Lung (tissue), 12 donors: ENCODE data around the gene TNFRSF9. TPM values are rescaled to one million over a fixed set of nuclear protein-coding genes. Genes with fewer than 3 reads are reported as not detected.

Experiments
- ATAC-seq: fragments of 200-7000 bp; cut with Tn5 transposase; one replicate; pipeline ENCODE4 v1.9.1; 2020; ENCODE audit warnings: moderate number of reproducible peaks; ENCODE audit not compliant: insufficient read depth, low FRiP score
- DNase-seq, 3 donors: peaks; one replicate each; pipeline ENCODE4 v3.0.0-alpha.2; 2013 to 2017
- H3K27ac ChIP-seq, 2 donors: one replicate each; pipeline ENCODE4 v1.5.1; 2013; ENCODE audit warnings: mild to moderate bottlenecking in 2 of 2, moderate library complexity in 2 of 2, control low read depth in 1 of 2, inconsistent platforms in 1 of 2, low read depth in 1 of 2, low read length in 1 of 2
- H3K27me3 ChIP-seq, 3 donors: one replicate each; pipeline ENCODE4 v1.5.1; 2013; ENCODE audit warnings: low read length in 2 of 3; ENCODE audit not compliant: control insufficient read depth in 3 of 3, insufficient read depth in 3 of 3
- H3K36me3 ChIP-seq, 4 donors: one replicate each; pipeline ENCODE4 v1.5.1; 2013; ENCODE audit warnings: low read length in 4 of 4, mild to moderate bottlenecking in 1 of 4, moderate library complexity in 1 of 4; ENCODE audit not compliant: control insufficient read depth in 4 of 4, insufficient read depth in 4 of 4
- H3K4me1 ChIP-seq, 5 donors: one replicate each; pipeline ENCODE4 v1.5.1; 2013; ENCODE audit warnings: low read length in 5 of 5, mild to moderate bottlenecking in 2 of 5, moderate library complexity in 1 of 5; ENCODE audit not compliant: control insufficient read depth in 5 of 5, insufficient read depth in 5 of 5
- H3K4me3 ChIP-seq: one replicate; pipeline ENCODE4 v1.5.1; 2013; ENCODE audit warnings: mild to moderate bottlenecking, control low read depth, moderate library complexity
- H3K9ac ChIP-seq, 2 donors: one replicate each; pipeline ENCODE4 v1.5.1; 2013; ENCODE audit warnings: low read length in 2 of 2, control low read depth in 1 of 2; ENCODE audit not compliant: insufficient read depth in 1 of 2
- H3K9me3 ChIP-seq, 4 donors: one replicate each; pipeline ENCODE4 v1.5.1; 2013; ENCODE audit warnings: low read length in 3 of 4, mild to moderate bottlenecking in 1 of 4, moderate library complexity in 1 of 4; ENCODE audit not compliant: control insufficient read depth in 4 of 4, insufficient read depth in 3 of 4
- CTCF ChIP-seq: IDR thresholded peaks from 2 replicates; pipeline ENCODE4 v1.5.1; 2012; ENCODE audit warnings: mild to moderate bottlenecking; ENCODE audit errors: control extremely low read depth, extremely low read depth
- WGBS, 2 donors: extraction: QIAGEN DNeasy Blood & Tissue Kit; methylation state at CpG; one replicate each; pipeline ENCODE4 v1.1.7; 2013; 5-methylcytosine and 5-hydroxymethylcytosine counted together
- polyA plus RNA-seq, 2 donors: library from polyadenylated mRNA; stranded (reverse); fragments of 200-250 nt; gene quantifications; one replicate each; pipeline ENCODE4 v1.2.1, GENCODE V29; 2013
- total RNA-seq, 2 donors: library from RNA; depleted of rRNA in 1 of 2; stranded (reverse); fragments of >200 nt in 1 of 2; gene quantifications; one replicate each; pipeline ENCODE4 v1.2.1, GENCODE V29; 2014 to 2021
- donor health status: control.
- donor health status: control.
- donor health status: Bipolar disorder and iron deficiency.
- donor health status: healthy.
- donor health status: DM: yes; HTN: yes; CAD: no.

Gene TNFRSF9
- total and polyA plus RNA-seq, 4 donors = 0.45 to 2.0 (median 0.65) TPM

GRCh38 chr1:7962636-7963377 is 22.2 kb upstream of the TNFRSF9 start:
- Histone ChIP-seq H3K9me3 (no peaks in the 10 kb centered on the region), H3K4me1 (peaks cover 0 to 18% (median 1%) of the 10 kb centered on the region in 5 donors), H3K27me3 (no peaks in the 10 kb centered on the region), H3K9ac (peak overlapping the region in 1 of 2 donors; percentile 91), H3K36me3 (peaks cover 15 to 21% (median 18%) of the 10 kb centered on the region in 4 donors), H3K27ac (no peak overlapping the region), H3K4me3 (no peak overlapping the region)
- ATAC-seq = no peak
- 87 to 95% methylated on average over 11 of the region's 11 CpGs for WGBS, 2 donors
- no peak for DNase-seq
- TF ChIP-seq CTCF = no peak

- peaks cover 11 to 20% (median 16%) of the 10 kb centered on the region in 4 donors for H3K36me3 ChIP-seq
- H3K4me1 ChIP-seq = peaks cover 0 to 18% (median 1%) of the 10 kb centered on the region in 5 donors
- TF ChIP-seq CTCF = no peak
- H3K27me3 ChIP-seq = no peaks in the 10 kb centered on the region
- H3K9ac ChIP-seq = peak overlapping the region; percentile 83 to 91
- no peak for ATAC-seq
- no peaks in the 10 kb centered on the region for H3K9me3 ChIP-seq
- no peak for DNase-seq
- 0 to 1% methylated on average over 10 of the region's 10 CpGs for WGBS, 2 donors
- peak overlapping the region; percentile 94 to 95 for H3K27ac ChIP-seq
- H3K4me3 ChIP-seq = peak overlapping the region; percentile 83
Observed at GRCh38 chr1:7962014-7962335, 21.3 kb upstream of the TNFRSF9 start.

GRCh38 chr1:7961216-7962013 is 20.8 kb upstream of the TNFRSF9 start, which contains the start of gene PARK7:
PARK7 (plus strand) TSS chr1:7961711; CDS start chr1:7962786, 1,075 bp downstream.
- ATAC-seq (peak; percentile 100), DNase-seq (peak; percentile 100)
- no peaks in the 10 kb centered on the region for H3K9me3 ChIP-seq
- peaks cover 0 to 18% (median 1%) of the 10 kb centered on the region in 5 donors for H3K4me1 ChIP-seq
- peak within 1 kb of the TSS; percentile 94 to 95 for H3K27ac ChIP-seq
- TF ChIP-seq CTCF = peak; percentile 1
- H3K27me3 ChIP-seq = no peaks in the 10 kb centered on the region
- H3K4me3 ChIP-seq = peak within 1 kb of the TSS; percentile 83
- H3K9ac ChIP-seq = peak within 1 kb of the TSS; percentile 86 to 91
- 0% methylated on average over 74 to 81 of the region's 81 CpGs for WGBS, 2 donors
- peaks cover 10 to 20% (median 15%) of the 10 kb centered on the region in 4 donors for H3K36me3 ChIP-seq
